ENCODE results near the gene DLG5.

Gene DLG5

DNA sequence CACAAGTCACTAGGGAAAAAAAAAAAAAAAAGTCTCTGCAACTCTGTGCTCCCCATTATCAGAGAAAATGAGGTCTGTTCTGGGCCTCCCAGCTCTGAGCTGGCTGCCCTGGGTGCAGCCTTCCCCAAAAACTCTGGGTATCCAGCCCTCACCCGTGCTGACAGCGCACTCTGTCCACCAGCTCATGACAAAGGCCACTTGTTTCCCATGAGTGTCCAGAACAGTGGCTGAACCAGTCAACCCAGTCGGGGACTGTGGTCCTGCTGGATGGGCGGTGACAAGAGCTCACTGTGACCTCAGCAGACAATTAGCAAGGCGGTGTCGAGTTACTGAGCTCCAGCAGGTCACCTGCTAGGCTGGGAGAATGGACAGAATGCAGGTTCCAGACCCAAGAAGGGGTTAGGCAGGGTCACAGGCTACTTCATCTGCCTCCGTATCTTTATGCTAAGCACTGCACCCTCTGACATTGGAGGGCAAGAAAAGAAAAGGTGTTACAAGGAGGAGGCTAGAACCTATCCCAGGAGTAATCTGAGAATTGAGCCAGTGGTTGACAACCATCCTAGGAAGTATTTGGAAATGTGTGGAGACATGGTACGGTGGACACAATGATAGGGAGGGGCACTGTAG lies 37.2 kb downstream of the DLG5 start:
- peak; percentile 37 for DNase-seq

DNA sequence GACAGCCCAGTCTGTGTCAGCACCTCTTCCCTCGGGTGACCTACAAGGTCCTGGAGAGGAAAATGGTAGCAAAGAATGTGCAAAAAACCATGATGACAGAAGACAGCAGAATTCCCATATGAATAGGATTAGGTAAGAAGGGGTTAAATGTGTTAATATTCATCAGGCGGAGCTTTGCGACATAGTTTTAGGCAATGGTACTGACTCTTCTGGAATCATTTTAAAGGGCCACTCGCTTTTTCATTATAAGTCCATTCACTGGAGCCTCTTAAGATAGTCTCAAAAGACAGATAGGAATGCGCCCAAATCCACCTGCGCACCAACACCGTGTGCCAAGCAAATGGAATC lies 38.2 kb downstream of the DLG5 start:
- peak; percentile 51 for DNase-seq

DNA sequence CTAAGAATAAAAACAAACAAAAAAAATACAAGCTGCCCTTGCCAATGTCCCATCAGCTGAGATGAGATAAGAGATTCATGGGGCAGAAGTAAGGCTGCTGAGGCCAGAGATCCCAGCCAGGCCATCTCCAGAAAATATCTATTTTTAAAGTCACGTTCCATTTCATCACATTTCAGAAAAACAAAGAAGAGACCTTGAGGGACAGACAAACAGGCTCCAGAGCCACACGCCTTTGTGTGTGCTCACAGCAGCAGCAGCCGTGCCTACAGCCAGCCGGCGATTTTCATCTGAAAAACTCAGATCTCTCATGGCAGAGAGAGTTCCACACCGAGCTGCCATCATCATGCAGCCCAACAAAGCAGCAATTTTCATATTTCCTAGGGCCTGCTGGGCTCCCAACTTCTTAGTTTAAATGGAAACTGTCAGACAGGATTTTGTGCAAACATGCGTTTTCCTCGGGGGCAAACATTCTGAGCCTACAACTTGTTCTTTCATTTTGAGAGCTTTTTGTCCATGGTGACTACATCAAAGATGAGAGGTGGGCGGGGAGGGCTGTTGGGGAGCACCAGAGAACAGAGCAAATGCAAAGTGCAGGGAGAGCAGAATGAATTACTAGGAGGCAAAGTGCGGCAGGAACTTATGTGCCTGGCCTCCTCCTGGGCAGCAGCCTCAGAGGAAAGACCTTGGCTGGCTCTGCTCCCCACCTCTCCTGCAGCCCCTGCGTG lies 38.8 kb downstream of the DLG5 start:
- peak; percentile 45 for DNase-seq

DNA sequence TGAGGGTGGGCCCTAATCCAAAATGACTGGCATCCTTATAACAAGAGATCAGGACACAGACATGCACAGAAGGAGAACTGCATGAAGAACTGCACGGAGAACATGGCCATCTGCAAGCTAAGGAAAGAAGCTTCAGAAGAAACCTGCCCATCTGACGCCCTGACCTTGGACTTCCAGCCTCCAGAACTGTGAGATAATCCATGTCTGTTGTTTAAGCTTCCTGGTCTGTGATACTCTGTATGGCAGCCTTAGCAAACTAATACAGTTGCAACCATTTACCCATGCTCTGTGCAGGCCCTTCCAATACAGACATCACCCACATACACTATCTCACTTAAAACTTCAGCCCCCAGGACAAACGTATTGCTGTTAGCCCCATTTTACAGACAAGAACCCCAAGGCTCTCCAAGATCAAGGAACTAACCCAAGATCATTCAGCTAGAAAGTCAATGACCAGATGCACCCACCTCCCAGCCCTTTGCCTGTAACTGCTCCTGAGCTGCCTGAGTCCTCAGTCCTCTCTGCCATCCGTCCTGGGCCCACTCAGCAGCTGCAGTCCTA lies 39.7 kb downstream of the DLG5 start:
- DNase-seq = no peak

DNA sequence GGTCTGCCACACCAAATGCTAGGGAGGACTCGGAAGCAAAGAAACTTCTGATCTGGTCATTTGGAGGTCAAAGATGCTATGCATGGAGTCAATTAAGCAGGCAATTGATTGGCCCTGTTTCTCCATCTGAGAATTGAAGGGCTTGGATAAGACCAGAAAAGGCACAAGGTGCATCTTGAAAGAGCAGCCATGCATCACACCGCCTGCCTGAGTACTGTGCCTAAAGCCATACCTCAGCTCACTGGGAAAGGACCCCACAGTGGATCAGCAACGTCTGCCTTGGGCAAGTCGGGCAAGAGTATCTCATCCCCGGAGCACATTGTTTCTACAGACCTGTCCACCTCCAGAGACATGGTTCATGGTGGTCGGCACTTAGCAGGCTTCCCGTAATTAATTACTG lies 42.4 kb downstream of the DLG5 start:
- no peak for DNase-seq

DNA sequence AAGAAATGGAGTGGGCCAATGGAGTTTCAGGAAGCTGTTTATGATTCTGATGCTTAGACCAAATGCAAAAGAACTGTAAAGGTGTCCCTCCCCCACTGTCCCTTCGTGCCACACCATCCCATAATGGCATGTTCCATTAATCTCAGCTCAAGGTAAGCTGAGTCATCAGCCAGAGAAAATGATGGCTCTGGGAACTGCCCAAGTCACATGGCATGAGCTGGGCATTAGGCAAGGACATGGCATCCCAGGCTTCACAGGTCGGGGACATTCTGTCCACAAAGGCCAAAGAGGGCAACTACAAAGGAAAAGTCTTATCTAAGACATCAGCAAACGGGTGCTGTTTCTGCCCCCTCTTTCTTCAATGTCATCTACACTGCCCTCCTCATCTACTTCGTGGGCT lies 44.9 kb downstream of the DLG5 start:
- DNase-seq = no peak

DNA sequence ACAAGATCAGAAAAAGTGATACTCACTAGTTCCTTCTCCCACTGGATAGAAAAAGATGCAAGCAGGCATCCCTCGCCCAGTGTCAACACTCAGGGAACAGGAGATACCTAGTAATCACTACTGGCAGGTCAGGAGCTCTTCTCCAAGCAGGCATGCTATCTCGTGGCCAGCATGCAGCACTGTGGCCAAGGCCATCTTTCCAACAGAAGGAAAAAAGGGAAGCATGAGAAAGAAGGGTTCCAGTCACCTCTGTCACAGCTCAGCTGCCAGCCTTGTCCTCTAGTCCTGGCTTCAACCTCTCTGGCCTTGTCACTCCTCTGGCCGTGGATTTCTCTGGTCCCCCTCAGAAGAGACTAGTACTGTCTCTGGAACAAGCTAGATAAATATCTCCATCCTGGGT lies 45.3 kb downstream of the DLG5 start:
- DNase-seq = no peak

DNA sequence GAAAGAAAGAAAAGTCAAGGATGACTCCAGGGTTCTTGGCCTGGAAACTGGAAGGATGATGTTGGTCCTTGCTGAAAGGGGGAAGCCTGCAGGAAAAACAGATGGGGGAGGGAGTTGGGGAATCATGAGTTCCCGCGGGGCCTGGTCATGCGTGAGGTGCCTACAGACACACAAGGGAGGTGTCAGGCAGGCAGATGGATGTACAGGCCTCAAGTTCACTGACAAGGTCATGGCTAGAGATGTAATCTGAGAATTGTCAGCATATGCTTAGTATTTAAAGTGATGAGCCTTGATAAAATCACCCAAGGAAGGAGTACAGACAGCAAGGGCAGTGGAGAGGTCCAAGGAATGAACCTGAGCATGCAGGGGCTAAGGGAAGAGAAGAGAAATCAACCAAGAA lies 46.8 kb downstream of the DLG5 start:
- DNase-seq = no peak

DNA sequence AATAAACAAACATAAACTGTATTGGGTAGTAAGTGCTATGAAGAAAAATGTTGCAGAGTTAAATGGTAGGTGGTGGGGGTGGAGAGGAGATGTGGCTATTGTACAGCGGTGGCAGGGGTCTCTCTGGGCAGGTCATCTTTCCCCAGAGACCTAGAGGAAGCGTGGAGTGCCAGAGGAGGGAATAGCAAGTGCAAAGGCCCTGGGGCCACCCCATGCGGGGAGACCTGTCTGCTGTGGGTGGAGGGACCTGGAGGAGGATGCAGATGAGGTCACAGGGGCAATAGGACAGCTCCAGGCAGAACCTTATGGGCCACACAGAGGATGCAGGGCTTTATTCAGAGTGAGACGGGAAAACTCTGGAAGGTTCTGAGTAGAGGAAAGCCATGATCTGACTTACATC lies 47.5 kb downstream of the DLG5 start:
- DNase-seq = no peak

DNA sequence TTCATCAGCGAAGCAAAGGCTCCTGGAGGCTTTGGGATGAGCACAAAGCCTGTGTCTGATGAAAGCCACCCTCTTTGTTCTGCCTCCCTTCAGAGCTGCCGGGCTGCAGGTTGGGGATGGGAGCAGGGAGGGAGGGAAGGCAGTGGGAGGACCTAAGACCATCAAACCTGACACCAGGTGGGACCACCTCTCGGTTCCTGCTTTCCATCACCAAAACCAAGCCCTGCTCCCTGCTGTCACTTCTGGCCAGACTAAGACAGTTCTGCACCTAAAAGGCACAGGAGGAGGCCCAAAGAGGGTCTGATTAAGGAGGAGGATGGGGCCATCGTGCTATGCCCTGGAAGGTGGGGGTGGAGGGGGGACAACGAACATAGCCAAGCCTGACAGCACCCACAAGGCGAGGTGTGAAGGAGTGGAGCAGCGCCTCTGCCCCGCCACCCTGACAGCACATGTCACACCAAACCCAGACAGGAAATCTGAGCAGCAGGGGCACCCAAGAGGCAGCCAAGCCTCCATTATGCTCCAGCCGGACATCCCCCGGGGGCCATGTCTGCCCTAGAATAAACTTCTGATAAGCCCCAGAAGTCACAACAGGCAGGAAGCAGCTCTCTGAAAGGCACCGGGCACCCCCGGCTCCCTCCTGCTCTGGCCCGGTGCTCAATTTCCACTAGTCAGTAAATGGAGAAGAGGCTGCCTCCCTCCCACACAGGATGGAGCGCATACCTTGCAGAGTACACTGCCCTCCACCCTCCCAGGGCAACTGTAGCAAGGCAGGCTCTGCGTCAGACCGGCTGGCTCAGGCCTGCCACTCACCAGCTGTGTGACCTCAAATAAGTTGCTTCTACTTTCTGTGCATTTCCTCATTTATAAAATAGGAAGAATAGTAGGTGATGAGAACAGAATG lies 48.9 kb downstream of the DLG5 start:
- no peak for DNase-seq

DNA sequence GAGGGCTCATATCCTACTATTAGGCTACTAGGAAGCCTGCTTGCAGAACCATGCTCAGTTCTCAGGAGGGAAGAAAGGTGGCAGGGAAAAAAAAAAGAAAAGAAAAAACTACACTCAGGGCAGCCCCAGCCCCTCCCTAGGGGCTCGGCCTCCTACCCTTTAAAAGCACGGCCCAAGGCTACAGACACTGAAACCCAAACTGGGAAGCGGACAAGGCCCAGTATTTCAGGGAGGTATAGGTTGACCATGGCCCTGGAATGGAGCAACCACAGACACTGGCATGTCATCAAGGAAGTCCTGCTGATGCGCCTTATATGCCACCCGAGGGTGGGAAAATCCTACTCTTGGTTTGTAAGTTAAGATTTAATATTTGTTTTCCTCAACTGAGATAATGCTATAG lies 50.8 kb downstream of the DLG5 start:
- no peak for DNase-seq

DNA sequence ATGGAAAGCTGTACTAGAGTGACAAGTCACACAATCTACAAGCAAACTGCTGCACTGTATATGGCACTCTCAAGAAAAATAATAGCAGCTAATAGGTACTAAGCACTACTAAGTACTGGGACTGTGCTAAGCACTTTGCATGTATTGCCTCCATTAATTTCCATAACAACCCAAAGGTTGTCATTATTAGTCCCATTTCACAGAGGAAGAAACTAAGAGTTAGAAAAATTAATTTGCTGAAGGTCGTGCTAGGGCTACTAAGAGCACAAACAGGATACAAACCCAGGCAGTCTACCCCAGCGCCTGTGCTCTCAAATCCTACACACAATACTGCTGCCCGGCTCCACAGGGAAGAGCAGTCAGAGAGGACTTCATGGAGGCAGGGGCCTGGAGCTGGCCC lies 51.7 kb downstream of the DLG5 start:
- no peak for DNase-seq

DNA sequence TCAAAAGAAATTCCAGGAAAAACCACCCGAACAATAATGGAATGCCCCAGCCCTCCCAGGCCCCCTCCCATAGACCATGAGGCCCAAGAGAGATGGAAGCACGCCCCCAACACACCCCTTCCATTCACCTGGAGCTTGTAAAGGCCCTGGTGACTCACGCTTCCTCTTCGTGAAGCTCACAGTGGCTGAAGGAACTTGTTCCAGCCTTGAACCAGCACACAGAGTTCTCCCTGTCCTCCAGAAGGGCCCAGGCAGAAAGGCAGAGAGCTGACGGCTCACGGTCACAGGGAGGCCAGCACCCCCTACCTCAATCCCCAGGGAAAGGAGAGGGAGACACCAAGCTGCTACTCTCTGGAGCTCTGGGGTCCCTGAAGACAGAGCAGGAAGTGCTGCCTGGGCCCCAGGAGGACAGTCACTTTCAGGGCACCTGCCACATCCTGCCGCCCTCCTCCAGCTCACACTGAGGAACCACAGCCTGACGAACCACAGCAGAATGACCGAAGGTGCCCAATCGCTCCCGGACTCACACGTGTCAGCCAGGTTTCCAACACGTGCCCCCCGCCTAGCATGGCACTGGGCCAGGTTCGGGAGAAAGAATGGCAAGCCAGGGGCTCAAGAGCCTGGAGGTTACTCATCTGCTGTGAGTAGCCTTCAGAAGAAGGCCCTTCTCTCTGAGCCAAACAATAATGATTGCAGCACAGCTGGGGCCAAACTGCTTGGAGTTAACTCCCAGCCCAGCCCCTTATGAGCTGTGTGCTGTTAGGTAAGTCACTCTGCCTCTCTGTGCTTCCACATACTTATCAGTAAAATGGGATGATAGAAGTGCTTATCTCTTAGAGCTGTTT lies 52.8 kb downstream of the DLG5 start:
- no peak for DNase-seq

DNA sequence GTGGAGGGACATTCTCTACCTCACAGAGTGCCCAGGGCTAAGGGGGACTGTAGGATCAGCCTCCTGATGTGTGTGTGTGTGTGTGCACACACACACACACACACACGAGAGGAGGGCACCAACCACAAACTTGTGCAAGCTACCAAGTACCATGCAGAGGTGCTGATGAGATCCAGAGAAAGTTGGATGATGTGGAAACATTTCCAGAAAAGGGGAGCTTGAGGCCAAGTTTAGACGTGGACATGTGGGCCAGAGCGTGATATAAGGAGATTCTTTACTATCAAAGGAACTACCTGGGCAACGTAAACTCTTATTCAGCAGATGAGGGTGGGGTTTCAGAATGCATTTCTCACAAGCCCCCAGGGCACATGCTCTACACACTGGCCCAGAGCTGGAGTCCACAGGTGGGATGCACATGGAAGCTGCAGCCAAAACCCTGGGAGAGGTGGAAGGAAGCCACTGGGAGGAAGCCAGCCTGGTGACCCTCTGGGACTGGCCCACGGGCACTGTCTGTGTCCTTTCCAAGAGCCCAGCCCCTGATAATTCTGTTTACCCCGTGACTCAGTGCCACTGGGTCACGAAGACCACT lies 53.5 kb downstream of the DLG5 start:
- no peak for DNase-seq

DNA sequence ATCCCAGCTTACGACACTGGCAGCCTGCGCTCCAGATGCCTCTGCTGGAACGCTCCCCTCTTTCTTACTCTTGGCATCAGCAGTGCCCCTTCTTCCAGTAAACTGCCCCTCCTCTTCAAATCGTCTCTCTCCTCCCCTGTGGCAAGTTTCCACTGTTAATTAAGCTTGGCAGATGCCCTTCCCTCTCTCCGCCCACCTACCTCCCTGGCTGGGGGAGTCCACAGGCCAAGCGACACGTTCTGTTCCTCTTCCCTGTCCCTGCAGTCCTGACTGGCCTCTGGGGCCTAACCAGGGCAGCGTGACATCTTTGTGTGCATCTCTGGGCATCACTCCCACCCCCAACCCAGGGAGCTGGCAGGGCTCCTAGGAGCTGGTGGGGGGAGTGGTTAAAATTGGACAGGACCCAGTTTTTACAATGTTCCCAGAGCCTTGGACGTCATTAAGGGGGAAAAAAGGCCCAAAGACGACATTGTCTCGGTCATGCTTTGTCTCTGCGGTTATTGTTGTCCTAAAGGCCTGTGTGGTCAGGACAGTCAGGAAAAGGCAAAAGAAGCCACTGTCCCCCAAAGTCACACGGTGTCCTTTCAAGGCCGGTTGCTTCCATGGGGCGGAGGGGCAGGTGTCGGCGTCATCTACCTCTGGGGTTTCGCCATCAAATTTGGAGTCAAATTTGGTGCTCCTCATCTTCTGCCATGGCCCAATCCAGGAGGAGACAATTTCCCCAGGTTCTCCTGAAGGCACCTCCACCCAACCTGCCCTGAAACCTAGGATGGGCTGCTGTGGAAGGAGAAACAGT lies 54.2 kb downstream of the DLG5 start:
- no peak for DNase-seq

DNA sequence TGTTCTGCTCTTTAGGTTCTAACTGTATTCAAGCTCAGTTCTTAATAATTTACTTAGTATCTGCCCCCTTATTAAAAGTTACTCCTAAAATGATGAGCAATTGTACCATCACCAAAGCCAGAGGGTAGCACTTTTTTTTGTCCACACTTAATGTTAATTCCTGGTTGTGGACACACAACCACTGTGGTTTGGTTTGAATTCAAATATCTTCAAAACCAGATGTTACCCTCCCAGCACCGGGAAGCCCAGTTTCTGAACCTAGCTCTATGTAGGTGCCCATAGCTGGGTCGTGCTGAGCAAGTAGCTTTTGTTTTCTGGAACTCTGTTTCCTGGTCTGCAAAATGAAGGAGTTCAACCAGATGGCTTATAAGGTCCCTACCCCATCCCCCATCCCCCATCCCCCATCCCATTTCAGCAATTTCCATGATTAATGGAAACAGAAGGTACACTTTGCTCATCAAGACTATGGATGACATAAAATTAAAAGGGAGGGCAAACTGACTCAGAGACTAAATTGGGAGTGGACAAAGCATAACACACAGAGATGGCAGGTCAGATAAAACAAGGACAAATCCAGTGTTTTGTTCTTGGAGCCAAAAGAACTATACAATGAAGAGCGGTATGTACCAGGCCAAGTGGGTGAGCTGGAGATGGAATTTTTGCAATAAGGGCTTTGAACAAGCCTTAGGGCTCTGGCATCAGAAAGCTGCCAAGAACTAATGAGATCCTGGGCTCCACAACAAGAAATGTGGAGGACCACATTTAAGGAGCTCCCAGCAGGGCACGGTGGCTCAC lies 56.7 kb downstream of the DLG5 start:
- no peak for DNase-seq

DNA sequence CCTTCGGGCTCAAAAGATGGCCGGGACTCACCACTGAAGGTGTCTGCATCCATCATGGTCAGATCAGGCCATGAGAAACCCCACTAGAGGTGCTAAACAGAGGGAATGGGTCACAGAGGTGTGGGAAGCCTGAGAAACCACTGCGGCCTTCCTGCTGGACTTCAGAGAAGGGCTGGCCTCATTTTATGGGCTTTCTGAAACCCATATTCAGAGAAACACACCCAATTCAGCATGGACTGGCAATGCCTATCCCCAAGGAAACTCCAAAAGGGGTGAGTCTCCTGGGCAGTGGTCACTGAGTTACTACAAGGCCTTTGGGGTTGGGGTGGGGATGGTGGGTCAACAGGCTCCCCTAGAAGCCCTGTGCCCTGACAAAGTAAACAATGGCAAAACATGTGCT lies 58.0 kb downstream of the DLG5 start:
- DNase-seq = no peak

DNA sequence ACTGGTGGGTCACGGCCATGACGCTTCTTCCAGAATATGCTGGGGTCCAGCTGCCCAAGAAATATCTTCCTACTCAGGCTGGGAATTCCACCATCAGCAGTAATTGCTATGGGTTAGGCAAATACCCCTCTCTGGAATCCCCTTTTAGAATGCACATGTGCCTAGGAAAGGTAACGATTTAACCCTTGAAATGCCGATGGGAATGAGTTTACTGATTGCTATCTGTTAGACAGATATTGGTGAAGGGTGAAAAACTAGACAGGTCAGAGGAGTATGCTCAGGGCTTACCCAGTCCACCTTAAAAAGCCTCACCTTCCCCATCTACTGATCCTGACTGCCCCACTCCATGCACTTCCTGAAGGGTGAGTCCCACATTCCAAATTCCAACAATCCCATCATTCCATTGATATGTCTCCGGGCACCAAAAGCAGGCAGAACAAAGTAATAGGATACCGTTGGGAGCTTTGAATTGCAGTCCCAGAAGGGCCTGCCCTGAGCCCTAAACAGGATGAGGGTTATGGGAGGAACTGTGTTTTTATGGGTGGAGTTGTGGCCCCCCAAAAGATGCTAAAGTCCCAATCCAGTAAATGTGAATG lies 59.3 kb downstream of the DLG5 start:
- DNase-seq = no peak

DNA sequence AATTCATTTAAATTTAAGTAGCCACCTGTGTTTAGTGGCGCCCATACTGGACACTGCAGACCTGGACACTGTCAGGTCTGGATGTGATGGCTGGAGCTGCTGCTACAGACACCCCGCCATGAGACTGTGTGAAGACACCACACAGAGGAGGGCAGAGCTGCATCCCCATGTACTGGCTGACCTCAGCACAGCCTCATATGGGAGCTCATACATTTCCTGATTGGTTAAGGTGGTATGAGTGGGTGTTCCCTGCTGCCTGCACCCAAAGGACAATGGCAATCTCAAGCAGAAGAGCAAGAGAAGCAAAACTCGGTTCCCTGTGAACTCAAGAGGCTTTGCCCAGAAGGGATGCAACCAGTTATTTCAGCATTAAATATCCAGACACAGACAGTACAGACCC lies 60.0 kb downstream of the DLG5 start:
- no peak for DNase-seq
